HUES48 (cell line): ENCODE measurements around the gene WSCD2.

Source experiments
- H3K27ac ChIP-seq: one replicate; pipeline ENCODE4 v1.7.0; 2013; ENCODE audit warnings: low read depth, low read length, inconsistent platforms
- H3K27me3 ChIP-seq: 2 replicates; pipeline ENCODE4 v1.6.1; 2013; ENCODE audit warnings: mild to moderate bottlenecking, low read length; ENCODE audit not compliant: control insufficient read depth, insufficient read depth
- H3K36me3 ChIP-seq: 2 replicates; pipeline ENCODE4 v1.6.1; 2013; ENCODE audit warnings: low read length; ENCODE audit not compliant: control insufficient read depth, insufficient read depth
- H3K4me1 ChIP-seq: 2 replicates; pipeline ENCODE4 v1.6.1; 2013; ENCODE audit warnings: mild to moderate bottlenecking, low read length; ENCODE audit not compliant: control insufficient read depth, insufficient read depth
- H3K4me3 ChIP-seq: 2 replicates; pipeline ENCODE4 v1.5.1; 2013; ENCODE audit warnings: mild to moderate bottlenecking, low read depth, low read length
- H3K9ac ChIP-seq: 2 replicates; pipeline ENCODE4 v1.6.1; 2013; ENCODE audit warnings: mild to moderate bottlenecking, low read depth, low read length, moderate library complexity
- H3K9me3 ChIP-seq: 2 replicates; pipeline ENCODE4 v1.6.1; 2013; ENCODE audit warnings: low read length; ENCODE audit not compliant: control insufficient read depth, insufficient read depth

Gene WSCD2

DNA sequence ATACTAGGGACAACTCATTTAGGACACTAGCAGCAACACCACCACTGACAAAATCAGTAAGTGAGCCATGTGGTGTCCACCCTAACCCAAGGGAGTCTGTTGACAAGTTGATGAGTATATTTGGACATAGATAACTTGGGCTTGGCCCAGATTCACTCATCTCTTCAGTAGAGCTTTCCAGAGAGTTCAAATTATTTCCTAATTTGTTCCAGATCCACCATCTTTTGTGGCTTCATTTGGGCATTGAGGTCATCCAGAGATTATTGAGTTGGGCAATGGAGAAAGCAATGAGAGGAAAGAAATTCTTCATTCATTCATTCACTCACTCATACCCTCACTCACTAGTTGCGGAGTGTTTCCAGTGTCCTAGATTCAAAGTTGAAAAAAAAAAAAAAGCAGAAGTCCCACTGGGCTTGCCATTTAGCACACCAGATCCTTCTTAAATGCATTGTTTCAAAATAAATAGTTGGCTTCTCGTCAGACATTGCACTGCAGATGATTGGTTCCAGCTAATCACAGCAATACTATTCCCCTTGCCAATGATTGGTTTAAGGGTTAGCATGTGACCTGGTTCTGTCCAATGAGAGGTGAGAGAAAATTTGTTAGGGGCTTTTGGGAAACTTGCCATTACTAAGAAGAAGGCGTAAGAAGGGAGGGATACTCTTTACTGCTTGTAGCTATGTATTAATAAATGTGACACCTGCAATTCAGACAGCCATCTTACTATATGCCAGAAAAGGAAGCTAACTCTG is 31.8 kb upstream of the WSCD2 start:
- no peaks in the 10 kb centered on the region for H3K36me3 ChIP-seq
- H3K4me1 ChIP-seq = peaks cover 7% of the 10 kb centered on the region
- H3K4me3 ChIP-seq = no peak overlapping the region
- no peaks in the 10 kb centered on the region for H3K9me3 ChIP-seq
- H3K27me3 ChIP-seq = no peaks in the 10 kb centered on the region
- no peak overlapping the region for H3K27ac ChIP-seq
- H3K9ac ChIP-seq = no peak overlapping the region

DNA sequence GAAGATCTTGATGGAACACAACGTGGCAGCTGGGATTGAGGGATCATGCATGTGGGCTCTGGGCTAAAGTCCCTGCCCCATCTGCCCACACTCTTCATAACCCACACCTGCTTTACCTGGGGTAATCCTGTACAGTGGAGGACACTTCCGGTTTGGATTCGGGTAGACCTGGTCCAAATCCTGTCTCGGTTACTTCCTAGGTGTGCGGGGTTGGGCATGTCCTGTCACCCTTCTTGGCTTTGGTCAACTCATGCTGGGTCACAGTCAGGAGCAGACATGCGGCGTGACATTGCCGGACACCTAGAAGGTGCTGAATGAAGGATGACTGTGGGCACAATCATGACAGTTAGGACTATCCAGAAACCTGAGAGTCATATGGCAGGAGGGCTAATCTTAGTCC is 30.7 kb upstream of the WSCD2 start:
- H3K9me3 ChIP-seq = no peaks in the 10 kb centered on the region
- H3K27ac ChIP-seq = no peak overlapping the region
- H3K4me3 ChIP-seq = no peak overlapping the region
- no peaks in the 10 kb centered on the region for H3K36me3 ChIP-seq
- no peaks in the 10 kb centered on the region for H3K27me3 ChIP-seq
- H3K4me1 ChIP-seq = peaks cover 7% of the 10 kb centered on the region
- H3K9ac ChIP-seq = no peak overlapping the region

DNA sequence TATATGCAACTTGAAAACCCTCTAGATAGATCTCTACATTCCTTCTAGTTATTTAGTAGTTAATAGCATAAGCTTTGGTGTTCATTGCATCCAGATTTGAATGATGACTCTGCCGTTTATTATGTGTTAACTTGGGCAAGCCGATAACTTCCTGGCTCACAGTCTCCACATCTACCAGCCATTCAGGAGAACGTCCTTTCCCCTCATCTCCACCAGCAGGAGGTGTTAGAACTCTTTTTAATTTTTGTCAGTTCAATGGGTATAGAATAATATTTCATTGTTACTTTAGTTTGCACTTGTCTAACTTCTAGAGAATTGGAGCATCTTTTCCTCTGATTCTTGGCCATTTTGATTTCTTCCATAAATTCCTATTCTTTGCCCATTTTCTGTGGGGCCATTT is 30.0 kb upstream of the WSCD2 start:
- no peak overlapping the region for H3K4me3 ChIP-seq
- H3K9ac ChIP-seq = no peak overlapping the region
- H3K9me3 ChIP-seq = no peaks in the 10 kb centered on the region
- no peaks in the 10 kb centered on the region for H3K27me3 ChIP-seq
- peaks cover 7% of the 10 kb centered on the region for H3K4me1 ChIP-seq
- no peak overlapping the region for H3K27ac ChIP-seq
- H3K36me3 ChIP-seq = no peaks in the 10 kb centered on the region

- H3K9me3 ChIP-seq = no peaks in the 10 kb centered on the region
- no peak overlapping the region for H3K4me3 ChIP-seq
- H3K27me3 ChIP-seq = no peaks in the 10 kb centered on the region
- H3K27ac ChIP-seq = no peak overlapping the region
- no peaks in the 10 kb centered on the region for H3K36me3 ChIP-seq
- no peak overlapping the region for H3K9ac ChIP-seq
- H3K4me1 ChIP-seq = peaks cover 7% of the 10 kb centered on the region
These were observed 29.2 kb upstream of the WSCD2 start for GRCh38 chr12:108099778-108100489.

- Histone ChIP-seq H3K27ac (no peak overlapping the region), H3K27me3 (no peaks in the 10 kb centered on the region), H3K9me3 (no peaks in the 10 kb centered on the region), H3K4me3 (no peak overlapping the region), H3K36me3 (no peaks in the 10 kb centered on the region), H3K9ac (no peak overlapping the region), H3K4me1 (peaks cover 7% of the 10 kb centered on the region)
These were observed 27.4 kb upstream of the WSCD2 start for GRCh38 chr12:108101605-108102175.

DNA sequence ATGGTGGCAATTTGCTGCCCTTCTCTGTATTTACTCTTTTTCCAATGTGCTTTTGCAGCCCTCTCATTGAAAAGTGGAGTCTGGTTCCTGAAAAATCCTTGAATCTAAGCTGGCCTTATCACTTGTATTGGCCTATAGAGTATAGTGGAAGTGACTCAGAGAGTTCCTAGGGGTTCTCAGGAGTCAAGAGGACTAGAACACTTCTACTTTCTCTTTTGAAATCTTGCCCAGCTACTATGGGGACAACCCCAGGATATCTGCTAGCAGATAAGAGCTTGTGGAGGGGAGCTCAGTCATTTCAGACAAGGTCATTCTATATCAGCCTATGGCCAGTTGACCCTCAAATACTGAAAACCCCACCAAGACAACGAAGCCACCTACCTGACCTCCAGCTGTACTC is 26.7 kb upstream of the WSCD2 start:
- Histone ChIP-seq H3K4me1 (peaks cover 7% of the 10 kb centered on the region), H3K4me3 (no peak overlapping the region), H3K9ac (no peak overlapping the region)

DNA sequence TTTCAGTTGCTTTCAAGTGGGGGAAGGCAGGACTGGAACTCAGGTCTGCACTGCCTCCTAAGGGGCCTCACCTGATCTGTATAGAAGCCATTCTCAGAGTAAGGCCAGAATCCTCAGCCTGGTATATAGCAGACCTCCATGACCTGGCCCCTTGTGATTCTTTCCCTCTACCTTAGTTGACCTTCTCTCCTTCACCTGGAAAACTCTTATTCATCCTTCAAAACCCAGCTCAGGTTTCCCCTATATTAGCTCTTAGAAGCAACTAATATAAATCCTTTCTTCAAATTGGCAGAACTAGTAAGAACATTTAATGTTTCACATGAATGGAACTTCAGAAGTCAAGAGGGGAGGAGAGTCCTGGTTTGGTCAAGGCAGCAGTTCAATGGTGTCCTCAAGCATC is 26.0 kb upstream of the WSCD2 start:
- Histone ChIP-seq H3K27me3 (no peaks in the 10 kb centered on the region), H3K9ac (no peak overlapping the region), H3K4me1 (peaks cover 7% of the 10 kb centered on the region), H3K27ac (no peak overlapping the region), H3K36me3 (no peaks in the 10 kb centered on the region), H3K9me3 (no peaks in the 10 kb centered on the region), H3K4me3 (no peak overlapping the region)

More for the DNA sequence above, 26.7 kb upstream of the WSCD2 start:
- no peaks in the 10 kb centered on the region for H3K9me3 ChIP-seq
- no peaks in the 10 kb centered on the region for H3K36me3 ChIP-seq
- H3K27ac ChIP-seq = no peak overlapping the region
- no peaks in the 10 kb centered on the region for H3K27me3 ChIP-seq

GRCh38 chr12:108103517-108103916 is 25.6 kb upstream of the WSCD2 start:
- Histone ChIP-seq H3K4me1 (peaks cover 7% of the 10 kb centered on the region), H3K27me3 (no peaks in the 10 kb centered on the region), H3K9ac (no peak overlapping the region), H3K27ac (no peak overlapping the region), H3K36me3 (no peaks in the 10 kb centered on the region), H3K9me3 (no peaks in the 10 kb centered on the region), H3K4me3 (no peak overlapping the region)

DNA sequence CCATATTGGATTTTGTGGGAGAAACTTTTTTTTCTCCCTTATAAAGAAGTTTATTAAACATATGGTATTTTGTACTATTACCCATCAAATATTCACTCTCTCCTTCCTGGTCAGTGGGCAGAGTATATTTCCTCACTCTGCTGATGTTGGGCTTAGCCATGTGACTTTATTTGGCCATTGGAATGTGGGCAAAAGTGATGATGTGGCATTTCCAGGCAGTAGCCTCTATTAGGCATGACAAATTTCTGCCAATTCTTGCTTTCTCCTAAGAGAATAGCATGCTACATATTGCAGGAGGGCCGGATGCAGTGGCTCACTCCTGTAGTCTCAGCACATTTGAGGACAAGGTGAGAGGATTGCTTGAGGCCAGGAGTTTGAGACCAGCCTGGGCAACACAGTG is 24.4 kb upstream of the WSCD2 start:
- H3K36me3 ChIP-seq = no peaks in the 10 kb centered on the region
- H3K9ac ChIP-seq = no peak overlapping the region
- H3K4me3 ChIP-seq = no peak overlapping the region
- no peaks in the 10 kb centered on the region for H3K27me3 ChIP-seq
- H3K4me1 ChIP-seq = peaks cover 7% of the 10 kb centered on the region
- H3K9me3 ChIP-seq = no peaks in the 10 kb centered on the region
- no peak overlapping the region for H3K27ac ChIP-seq

- H3K9me3 ChIP-seq = no peaks in the 10 kb centered on the region
- no peak overlapping the region for H3K9ac ChIP-seq
- H3K4me3 ChIP-seq = no peak overlapping the region
These were observed 22.5 kb upstream of the WSCD2 start for GRCh38 chr12:108106599-108106998.

GRCh38 chr12:108107293-108107692 is 21.8 kb upstream of the WSCD2 start:
- H3K4me1 ChIP-seq = peaks cover 2% of the 10 kb centered on the region
- no peak overlapping the region for H3K4me3 ChIP-seq
- no peak overlapping the region for H3K9ac ChIP-seq
- H3K27me3 ChIP-seq = no peaks in the 10 kb centered on the region
- no peak overlapping the region for H3K27ac ChIP-seq
- H3K36me3 ChIP-seq = no peaks in the 10 kb centered on the region
- no peaks in the 10 kb centered on the region for H3K9me3 ChIP-seq

More at GRCh38 chr12:108106599-108106998, 22.5 kb upstream of the WSCD2 start:
- no peak overlapping the region for H3K27ac ChIP-seq
- no peaks in the 10 kb centered on the region for H3K4me1 ChIP-seq
- H3K36me3 ChIP-seq = no peaks in the 10 kb centered on the region
- no peaks in the 10 kb centered on the region for H3K27me3 ChIP-seq
